ENCODE results near the gene SMIM1.

The SMIM1 gene

GRCh38 chr1:3756394-3756793 lies 16.2 kb upstream of the SMIM1 start:
- no peak overlapping the region for H3K4me2 ChIP-seq (ENCODE audit: low read length)
- no peak for TF ChIP-seq EZH2phosphoT487 (IDR thresholded peaks at IDR 0.05; ENCODE audit: borderline replicate concordance, low read length)
- no peak for TF ChIP-seq CTCF (IDR thresholded peaks at IDR 0.05; ENCODE audit: low read depth, low read length, poor library complexity, severe bottlenecking)
- H3K4me3 ChIP-seq (ENCODE audit: low read length): no peak overlapping the region
- H3K9me2 ChIP-seq (replicated peaks; ENCODE audit: control insufficient read depth, low read length): no peaks in the 10 kb centered on the region
- no peaks in the 10 kb centered on the region for H3K4me1 ChIP-seq (ENCODE audit: control insufficient read depth, low read length)
- H3K27me3 ChIP-seq (ENCODE audit: control insufficient read depth, low read length): peaks cover 7% of the 10 kb centered on the region; the same call in 1 of the 2 replicates
- H3F3A ChIP-seq (ENCODE audit: control insufficient read depth, insufficient read depth): no peaks in the 10 kb centered on the region
- H3K36me3 ChIP-seq (ENCODE audit: control insufficient read depth, low read length): no peaks in the 10 kb centered on the region
- H4K20me1 ChIP-seq (ENCODE audit: control insufficient read depth, insufficient read depth, low read depth, low read length): no peaks in the 10 kb centered on the region
- H3K27ac ChIP-seq (ENCODE audit: low read depth, low read length): no peak overlapping the region
- no peaks in the 10 kb centered on the region for H3K9me3 ChIP-seq (ENCODE audit: control insufficient read depth, insufficient read depth, low read length)
- H3K79me2 ChIP-seq (ENCODE audit: control insufficient read depth, low read length): no peaks in the 10 kb centered on the region

GRCh38 chr1:3759164-3759563 lies 13.4 kb upstream of the SMIM1 start:
- Histone ChIP-seq H3K36me3 (ENCODE audit: control insufficient read depth, low read length) (no peaks in the 10 kb centered on the region), H3K4me3 (ENCODE audit: low read length) (no peak overlapping the region), H3K4me1 (ENCODE audit: control insufficient read depth, low read length) (no peaks in the 10 kb centered on the region), H3K4me2 (ENCODE audit: low read length) (no peak overlapping the region), H3K9me2 (replicated peaks; ENCODE audit: control insufficient read depth, low read length) (no peaks in the 10 kb centered on the region), H3K9me3 (ENCODE audit: control insufficient read depth, insufficient read depth, low read length) (no peaks in the 10 kb centered on the region), H3K27me3 (ENCODE audit: control insufficient read depth, low read length) (peaks cover 7% of the 10 kb centered on the region; the same call in 1 of the 2 replicates), H3F3A (ENCODE audit: control insufficient read depth, insufficient read depth) (no peaks in the 10 kb centered on the region), H3K27ac (ENCODE audit: low read depth, low read length) (no peak overlapping the region), H4K20me1 (ENCODE audit: control insufficient read depth, insufficient read depth, low read depth, low read length) (no peaks in the 10 kb centered on the region), H3K79me2 (ENCODE audit: control insufficient read depth, low read length) (no peaks in the 10 kb centered on the region)
- no peak for TF ChIP-seq EZH2phosphoT487 (IDR thresholded peaks at IDR 0.05; ENCODE audit: borderline replicate concordance, low read length)
- no peak for TF ChIP-seq CTCF (IDR thresholded peaks at IDR 0.05; ENCODE audit: low read depth, low read length, poor library complexity, severe bottlenecking)

- H3K27ac ChIP-seq (ENCODE audit: low read depth, low read length): no peak overlapping the region
- H3K4me1 ChIP-seq (ENCODE audit: control insufficient read depth, low read length): no peaks in the 10 kb centered on the region
- H3K4me2 ChIP-seq (ENCODE audit: low read length): no peak overlapping the region
Measured at GRCh38 chr1:3759796-3760195, 12.8 kb upstream of the SMIM1 start.

More at GRCh38 chr1:3759796-3760195, 12.8 kb upstream of the SMIM1 start:
- Histone ChIP-seq H3K27me3 (ENCODE audit: control insufficient read depth, low read length) (peaks cover 7% of the 10 kb centered on the region; the same call in 1 of the 2 replicates), H3K79me2 (ENCODE audit: control insufficient read depth, low read length) (no peaks in the 10 kb centered on the region), H4K20me1 (ENCODE audit: control insufficient read depth, insufficient read depth, low read depth, low read length) (no peaks in the 10 kb centered on the region), H3K9me3 (ENCODE audit: control insufficient read depth, insufficient read depth, low read length) (no peaks in the 10 kb centered on the region), H3K9me2 (replicated peaks; ENCODE audit: control insufficient read depth, low read length) (no peaks in the 10 kb centered on the region), H3F3A (ENCODE audit: control insufficient read depth, insufficient read depth) (no peaks in the 10 kb centered on the region), H3K36me3 (ENCODE audit: control insufficient read depth, low read length) (no peaks in the 10 kb centered on the region), H3K4me3 (ENCODE audit: low read length) (no peak overlapping the region)
- TF ChIP-seq CTCF (IDR thresholded peaks at IDR 0.05; ENCODE audit: low read depth, low read length, poor library complexity, severe bottlenecking) (no peak), EZH2phosphoT487 (IDR thresholded peaks at IDR 0.05; ENCODE audit: borderline replicate concordance, low read length) (no peak)
